Measurements from ENCODE around the gene C1orf53.

C1orf53 gene

DNA sequence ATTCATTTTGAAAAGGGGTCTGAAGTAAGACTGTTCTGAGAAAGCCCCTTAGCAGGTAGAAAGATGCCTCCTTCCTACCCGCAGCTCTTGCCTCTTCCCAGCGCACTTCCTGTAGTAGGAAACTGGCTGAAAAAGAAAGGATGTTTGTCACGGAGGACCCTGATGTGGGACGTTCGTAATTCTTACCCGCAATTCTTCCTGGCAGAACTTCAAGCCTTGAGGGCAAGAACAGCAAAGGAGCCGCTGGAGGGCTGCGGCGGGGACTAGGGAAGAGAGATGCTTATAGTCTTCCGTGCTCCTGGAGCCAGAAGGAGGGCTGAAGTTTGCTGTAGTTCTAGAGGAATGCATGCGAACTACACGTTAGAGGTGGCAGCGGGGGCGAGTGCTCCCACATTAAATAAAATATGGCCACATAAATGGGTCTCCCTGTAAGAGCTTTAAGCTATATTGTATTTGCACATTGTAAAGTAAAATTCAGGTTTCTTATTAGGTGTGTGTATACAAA lies 6.3 kb downstream of the C1orf53 start:
- DNase-seq = no peak

DNA sequence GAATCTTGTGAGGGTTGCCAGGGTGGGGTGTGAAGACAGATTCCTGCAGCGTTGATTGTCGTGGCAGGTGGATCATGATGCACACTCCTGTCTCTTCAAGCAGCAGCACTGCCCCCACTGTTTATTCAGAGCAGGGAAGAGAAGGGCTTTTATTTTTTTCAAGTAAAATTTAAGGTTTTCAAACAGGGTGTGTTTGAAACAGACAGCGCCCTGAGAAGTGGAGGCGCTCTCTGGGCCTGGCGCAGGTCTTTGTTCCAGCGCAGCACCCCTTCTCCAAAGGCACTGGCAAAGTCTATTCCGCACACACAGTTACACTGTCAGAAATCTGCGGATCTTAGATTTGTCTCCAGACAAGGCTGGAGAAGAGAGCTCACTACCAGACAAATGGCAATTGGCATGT lies 7.0 kb downstream of the C1orf53 start:
- DNase-seq = no peak

DNA sequence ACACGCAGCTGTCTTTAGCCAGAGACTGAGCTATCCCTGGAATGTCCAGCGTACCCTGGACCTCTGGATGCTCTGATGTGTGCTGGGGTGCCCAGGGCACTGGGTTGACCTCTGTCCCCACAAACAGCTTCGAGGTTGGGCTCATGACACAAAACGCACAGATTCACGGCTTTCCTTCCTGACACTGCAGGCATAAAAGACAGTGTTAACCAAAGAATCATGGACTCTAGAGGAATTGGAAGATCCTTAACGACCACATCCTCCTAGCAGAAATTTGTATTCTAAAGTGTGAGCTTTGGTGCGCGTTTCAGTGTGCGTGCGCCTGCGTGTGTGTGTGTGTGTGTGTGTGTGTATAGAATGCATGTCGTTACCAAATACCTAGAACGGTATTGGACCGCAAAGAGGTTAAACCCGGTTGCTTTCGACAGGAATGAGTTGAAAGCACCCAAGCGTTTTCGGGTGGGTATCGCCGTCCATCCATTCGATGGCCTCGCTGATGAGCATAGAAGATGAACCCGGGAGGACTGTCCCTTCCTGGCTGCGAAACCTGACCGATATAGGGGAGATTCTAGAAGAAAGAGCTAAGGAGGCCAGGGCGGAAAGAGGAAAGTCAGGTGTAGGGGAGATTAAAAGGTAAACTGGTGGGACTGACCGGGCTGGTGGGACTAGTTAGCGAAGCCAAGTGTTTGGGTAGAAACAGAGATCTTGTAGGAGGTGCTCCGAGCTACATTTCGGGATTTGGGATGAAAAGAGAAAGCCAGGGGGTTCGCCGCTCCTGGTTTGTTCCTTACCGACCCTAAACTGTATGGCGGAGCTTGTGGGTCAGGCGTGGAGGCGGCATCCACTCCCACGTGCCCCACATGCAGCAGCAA lies 7.9 kb downstream of the C1orf53 start:
- no peak for DNase-seq

DNA sequence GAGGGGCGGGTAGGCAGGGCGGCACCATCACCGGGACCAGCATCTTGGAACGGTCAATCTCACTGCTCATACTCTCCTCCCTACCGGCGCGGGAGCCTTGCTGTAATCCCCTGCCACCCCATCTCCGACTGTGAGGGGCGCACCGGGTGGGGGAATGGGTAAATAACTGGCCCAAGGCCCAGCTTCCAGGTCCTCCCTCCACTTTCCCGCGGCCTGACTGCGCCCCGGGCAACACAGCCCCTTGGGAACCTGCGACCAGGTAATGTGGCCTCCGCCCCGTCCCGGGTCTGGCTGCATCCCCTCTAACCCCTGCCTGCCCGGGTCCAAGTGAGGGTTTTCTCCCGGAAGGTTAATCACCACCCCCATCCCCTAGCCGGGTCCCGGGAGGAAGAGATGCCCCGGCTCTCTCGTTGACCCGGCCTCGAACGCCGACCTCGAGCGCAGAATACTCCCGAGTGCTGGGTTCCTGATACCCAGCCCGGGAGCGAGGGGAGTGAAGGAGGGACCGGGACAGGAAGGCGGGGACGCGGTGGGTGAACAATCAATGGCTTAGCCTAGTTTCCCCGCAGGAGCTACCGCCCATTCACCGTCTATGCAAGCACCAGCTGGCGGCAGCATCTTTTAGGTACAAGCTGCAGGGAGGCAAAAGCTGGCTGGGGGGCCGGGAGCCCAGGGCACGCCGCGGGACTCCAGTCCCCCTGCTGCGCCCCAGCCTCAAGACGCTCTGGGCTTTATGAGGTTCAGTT lies 8.9 kb downstream of the C1orf53 start:
- no peak for DNase-seq

DNA sequence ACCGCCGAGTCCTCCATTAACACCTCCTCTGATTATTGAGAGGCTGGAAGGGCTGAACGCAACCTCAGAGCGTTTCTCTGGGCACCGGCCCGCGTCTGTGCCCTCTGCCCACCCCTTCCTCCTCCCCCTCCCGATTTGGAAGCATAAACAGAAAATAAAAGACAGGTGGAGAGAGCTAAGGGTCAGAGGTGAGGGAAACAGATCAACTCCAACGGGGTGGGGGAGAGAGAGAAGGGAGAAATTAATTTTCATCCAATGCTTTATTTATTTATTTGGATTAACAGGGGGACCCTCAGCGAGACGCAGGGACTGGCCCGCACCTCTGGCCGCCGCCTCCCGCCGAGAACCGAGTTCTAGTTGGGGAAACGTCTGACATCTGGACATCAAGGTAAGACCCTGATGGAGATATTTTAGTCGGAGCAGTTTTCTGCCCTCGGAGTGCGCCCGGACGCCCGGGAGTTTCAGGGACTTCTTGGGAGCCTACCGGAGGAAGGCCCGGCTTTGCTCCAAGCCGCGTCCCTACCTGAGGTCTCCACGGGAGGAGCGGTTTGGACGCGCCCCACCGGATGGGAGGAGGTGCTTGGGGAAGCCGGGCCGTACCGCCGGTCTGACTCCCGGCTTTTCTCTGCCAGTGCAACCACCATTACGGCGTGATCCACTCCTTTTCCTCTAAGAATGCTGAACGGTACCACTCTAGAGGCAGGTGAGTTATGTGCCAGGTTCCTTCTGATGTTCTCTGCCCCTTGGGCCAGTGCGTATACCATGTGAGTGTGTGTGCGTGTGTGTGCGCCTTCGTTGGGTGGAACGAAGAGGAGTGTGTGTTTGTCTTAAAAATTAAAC lies 9.6 kb downstream of the C1orf53 start:
- no peak for DNase-seq

DNA sequence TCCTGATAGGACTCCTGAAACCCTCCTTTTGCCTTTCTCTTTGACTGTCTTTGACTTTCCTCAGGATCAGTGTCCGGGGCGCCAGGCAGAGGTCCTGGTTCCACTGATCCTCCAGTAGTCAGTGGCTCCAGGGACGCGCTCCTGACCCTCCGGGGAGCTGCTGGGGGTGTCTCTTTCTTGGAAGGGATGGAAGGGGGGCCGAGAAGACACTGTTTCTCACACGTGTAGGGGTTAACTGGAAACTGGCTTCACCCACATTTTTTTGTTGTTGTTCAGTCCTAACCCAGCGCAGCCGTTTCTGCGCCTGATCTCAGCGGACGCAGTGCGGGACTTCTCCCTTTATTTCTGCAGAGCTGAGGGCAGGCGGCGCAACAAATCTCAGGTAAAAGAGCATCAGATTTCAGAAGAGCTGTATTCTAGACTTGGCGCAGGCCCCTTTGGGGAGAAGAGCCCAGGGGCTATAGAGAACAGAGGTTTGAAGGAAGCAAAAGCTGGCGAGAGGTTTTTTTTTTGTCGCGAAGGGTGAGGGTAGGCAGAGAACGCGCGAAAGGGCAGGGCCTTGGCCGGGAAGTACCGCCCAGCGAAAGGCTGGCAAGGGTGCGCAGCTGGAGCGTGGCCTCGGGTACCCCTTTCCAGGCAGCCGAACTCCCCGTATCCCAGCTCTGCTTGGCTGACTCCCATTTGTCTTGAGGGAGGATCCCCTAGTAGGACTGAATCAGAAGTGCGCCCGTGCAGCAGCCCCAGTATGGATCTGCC lies 10.5 kb downstream of the C1orf53 start:
- DNase-seq = no peak

DNA sequence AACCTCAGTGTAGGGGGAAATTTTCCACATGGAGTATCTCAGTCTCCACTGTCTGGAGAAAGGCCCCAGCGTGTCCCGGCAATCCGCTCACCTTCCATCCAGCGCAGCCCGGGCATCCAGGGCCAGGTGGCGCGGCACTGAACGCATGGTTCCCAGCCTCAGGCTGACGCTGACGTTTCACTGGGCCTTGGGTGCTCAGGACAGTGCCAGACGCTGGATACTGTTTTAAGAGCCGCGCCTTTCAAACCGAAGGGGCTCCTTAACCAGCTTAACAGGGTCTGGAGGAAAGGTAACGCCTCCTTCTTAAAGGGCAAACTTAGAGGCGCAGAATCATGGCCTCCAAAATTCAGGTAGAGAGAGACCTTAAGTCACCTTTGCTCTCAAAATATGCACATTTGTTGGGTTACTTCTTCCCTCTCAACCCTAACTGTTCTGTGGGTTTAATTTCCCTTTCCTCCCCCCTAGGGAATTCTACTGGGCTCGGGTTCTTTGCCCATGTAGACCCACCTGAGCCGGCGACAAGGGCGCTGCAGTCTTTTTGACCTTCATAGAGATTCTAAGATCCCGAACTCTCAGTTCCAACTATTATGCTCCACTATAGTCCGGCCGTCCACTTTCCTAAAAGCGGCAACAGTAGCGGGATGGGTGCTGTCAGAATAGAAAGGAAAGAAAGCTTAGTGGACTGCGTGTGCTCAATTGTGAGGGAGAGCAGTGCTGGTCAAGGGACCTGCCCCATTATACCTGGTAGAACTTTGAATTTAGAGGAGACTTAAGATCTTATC lies 11.3 kb downstream of the C1orf53 start:
- no peak for DNase-seq

DNA sequence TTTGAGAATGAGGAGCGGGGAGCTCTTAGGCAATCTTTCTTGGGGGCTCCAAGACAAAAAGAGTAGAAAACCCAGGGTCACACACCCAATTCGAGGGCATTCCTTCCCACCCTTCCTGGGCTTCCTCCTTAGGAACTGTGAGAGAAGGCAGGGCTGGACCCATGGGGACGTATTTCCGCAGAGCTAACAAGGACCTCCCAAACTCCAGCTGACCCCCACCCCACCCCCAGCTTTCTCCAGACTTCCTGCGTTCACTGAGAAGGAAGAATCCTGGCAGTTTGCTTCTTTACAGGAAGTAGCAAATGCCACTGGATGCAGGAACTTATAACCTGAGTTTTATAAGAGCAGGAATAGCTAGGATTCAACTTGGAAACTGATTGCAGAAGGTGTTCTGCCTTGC lies 12.1 kb downstream of the C1orf53 start:
- DNase-seq = no peak

DNA sequence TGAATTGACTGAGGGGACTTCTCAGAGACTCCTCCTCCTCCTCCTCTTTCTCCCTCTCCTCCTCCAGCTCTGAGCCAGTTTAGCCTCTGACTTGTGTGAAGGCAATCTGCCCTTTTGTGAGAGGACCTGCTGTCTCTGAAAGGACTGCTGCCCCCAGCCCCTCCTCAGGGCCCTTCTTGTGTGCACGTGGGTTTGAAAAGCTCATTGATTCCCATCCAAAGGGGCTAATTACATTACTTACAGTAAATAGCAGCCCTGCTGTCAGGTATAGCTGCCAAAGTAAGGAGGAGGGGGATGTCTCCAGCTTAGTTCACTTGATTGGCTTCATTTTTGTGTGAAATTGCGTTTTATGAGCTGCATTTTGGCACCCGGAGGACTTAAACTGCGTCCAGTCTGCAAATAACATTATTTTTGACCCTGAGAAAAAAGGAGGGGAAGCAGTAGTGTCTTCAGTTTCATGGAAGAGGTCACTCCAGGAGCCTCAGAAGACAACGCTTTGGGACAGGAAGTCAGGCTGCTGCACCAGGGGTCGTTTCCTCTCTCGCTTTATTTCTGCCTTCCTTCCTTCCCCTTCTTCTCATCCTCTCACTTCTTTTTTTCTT lies 12.9 kb downstream of the C1orf53 start:
- no peak for DNase-seq

DNA sequence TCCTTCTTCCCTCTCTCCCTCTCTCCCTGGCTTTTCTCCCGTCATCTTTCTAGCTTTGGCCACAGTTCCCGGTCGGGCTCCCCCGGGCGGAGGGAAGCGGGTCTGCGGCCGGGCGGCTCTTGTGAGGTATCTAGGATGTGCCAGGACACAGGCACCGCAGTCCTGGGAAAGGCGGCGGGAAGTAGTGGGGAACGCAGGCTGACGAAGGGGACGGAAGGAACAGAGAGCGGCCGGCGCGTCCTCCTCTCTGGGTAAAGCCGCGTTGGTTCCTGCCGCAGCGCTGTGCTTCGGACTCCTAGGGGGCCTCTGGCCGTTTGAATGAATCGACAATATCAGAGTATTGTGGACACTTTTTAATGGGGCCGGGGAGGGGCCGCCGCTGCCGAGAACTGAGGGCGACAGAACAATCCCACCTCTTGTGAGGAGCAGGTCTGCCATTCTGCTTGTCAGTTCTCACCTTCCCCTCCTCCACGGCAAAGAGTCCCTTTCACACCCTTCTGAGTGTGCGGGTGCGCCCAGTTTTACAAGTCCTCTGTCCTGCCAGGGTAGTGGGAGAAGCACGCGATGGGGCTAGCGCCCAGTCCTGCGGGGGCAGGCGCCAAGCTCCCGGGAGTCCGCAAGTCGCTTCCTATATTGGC lies 13.6 kb downstream of the C1orf53 start:
- no peak for DNase-seq

DNA sequence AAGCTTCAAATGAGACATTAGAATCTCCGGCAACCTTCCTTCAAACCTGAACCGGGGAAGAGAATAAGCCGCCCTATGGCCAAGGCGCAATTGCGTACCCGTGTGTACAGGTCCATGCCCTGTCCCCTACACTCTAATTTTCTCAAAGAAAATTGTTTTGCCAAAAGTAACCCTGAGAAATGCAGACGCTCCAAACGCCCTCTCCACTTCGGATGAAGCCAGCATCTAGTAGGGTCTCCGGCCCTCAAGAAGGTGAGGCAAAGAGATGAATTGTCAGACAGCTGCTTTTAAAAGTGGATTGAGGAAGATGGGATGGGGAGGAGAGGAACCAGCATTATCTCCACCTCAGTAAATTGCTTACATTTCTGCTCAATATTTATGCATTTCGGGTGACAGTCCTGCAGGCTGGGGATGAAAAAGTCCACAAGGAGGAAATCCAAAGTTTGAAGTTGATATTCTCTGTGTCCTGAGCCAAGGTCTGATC lies 14.1 kb downstream of the C1orf53 start:
- DNase-seq = no peak

DNA sequence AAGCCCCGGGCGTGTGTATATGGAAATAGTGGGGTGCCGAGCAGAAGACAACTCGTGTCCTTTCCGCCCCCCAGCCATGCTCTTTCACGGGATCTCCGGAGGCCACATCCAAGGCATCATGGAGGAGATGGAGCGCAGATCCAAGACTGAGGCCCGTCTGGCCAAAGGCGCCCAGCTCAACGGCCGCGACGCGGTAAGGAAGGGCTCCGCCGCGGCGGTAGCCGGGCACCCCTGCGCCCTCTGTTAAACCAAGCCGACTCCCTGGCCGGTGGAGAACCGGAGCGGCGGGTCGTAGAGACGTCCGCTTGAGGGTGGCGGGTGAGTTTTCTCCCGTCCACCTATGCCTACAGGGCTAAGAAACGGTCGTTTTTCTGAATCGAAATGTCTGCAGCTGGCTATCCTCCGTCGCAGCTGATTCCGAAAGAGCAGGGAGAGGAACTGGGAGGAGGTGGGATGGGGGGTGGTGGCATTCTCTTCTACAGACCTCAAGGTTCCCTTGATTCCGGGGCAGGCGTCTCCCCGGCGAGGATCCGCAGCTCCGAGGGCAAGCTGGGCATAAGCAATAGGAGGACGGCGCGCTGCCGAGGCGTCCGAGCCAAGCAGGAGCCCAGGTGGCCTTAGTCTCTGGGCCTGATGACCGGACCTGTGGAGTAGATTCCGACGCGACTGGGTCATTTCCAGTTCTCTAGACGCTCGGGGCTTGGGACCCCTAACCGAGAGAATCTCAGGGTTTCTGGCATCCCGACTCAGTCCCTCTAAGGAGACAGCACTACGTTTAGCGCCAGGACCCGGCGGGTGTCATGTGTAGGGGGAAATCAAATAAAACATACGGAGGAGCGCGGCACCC lies 15.6 kb downstream of the C1orf53 start:
- DNase-seq = no peak

DNA sequence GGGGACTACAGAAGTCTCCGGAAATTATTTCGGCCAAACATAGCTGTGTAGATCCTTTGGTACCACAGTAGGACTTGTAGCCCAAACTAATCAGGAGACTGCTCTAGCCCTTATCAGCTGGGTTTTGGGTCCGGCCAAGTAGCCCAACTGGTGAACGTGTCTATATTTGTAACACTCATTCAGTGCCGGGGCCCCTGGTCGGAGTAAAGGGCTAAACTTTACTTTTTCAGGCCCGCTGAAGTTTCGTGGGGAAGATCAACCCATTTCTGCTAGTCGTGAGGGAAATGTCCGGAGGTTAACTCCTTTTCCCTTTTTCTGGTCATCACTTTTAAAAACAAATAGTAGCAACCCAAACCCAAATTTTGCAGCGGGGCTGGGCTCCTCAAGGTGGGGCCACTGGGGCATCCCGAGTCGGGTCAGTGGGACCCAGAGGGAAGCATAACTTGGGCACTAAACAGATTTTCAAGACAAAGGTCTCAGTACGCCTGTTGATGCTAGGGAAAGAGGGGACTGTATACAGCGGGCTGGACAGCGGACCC lies 16.4 kb downstream of the C1orf53 start:
- no peak for DNase-seq

DNA sequence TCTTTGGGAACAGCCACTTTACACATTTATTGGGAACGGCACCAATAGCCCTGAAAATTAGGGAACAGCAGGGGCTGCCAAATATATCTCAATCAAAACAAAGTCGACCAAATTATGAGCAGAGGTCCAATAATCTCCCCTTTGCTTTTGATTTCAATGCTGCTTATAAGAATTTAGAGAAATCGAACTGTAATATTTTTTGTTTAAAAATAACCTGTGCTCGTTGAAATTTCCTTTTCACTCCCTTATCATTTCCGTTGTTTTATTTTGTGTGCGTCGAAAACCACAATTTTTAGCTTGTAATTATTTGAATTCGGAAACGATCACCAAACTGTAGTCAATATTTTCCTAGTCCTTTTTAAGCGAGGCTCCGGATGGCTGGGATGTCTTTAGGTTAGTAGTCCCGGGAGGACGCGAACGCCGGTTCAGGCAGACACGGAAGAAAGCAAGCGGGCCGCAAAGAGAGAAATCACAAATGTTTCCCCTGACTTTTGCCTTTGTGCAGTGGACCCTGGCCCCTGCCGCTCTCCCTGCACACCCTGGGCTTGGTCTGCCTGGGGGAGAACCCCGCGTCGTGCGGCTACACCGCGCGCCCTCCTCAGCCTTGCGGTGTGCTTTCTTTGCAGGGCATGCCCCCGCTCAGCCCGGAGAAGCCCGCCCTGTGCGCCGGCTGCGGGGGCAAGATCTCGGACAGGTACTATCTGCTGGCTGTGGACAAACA lies 17.1 kb downstream of the C1orf53 start:
- no peak for DNase-seq

DNA sequence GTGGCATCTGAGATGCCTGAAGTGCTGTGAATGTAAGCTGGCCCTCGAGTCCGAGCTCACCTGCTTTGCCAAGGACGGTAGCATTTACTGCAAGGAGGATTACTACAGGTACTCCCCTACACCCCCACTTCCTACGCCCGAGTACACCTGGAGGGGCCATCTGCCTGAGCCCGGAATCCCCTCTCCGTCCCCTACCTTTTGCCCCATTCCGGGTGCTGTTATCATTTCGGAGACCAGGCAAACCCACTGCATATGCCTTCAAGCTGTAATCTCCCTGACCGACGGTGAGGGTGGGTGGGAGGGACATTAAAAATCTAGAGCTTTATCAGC lies 17.6 kb downstream of the C1orf53 start:
- DNase-seq = no peak

DNA sequence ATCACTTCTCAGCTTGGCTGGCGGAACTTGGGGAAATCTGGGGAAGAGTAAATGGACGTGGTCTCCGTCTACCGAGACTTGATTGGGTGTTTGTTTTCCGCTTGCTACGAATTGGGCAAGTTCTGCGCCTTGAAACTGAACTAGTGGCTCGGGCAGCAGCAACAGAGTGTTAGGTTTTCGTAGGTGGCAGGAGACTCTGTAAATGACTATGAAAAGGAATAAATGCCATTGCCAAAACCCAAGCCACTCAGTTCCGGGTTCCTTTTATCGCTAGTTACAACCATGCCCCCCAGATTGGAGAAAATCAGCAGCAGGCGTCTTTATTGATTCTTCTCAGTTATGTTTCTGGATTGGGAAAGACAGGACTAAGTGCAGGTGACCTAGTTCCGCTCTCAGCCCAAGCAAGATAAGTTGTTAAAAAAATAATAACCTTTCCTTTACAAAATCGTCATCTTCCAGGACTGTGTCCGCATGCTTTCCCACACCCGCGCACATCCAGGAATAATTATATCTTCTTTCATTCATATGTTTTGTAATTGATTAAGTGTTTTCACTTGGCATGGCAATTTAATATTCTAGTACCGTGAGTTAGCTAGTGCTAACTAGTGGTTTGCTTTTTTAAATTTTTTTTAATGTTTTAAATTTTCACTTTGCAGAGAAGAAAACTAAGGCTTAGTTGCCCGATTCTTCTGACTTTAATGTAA lies 18.1 kb downstream of the C1orf53 start:
- DNase-seq = no peak

DNA sequence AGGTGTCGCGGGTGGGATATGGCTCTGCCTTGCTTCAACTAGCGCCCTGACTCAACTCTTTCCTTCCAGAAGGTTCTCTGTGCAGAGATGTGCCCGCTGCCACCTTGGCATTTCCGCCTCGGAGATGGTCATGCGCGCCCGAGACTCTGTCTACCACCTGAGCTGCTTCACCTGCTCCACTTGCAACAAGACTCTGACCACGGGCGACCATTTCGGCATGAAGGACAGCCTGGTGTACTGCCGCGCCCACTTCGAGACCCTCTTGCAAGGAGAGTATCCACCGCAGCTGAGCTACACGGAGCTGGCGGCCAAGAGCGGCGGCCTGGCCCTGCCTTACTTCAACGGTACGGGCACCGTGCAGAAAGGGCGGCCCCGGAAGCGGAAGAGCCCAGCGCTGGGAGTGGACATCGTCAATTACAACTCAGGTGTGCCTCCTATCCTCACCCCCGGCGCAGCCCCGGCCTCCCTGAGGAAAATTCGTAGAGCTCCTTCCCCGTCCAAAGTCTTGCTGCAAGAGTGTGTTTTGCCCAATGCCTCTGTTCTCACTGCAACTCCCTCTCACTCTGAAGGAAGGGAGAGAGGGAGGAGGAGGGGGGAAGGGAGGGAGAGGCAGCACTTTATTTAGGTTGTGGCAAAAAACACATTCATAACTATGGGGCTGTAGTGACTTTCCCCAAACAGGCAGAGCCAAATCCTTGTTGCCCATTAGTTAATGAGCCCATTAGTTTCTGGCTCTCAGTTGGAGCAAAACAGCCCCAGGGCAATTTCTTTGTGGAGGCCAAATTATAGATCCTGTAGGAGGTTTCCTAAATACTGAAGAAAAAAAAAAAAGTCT lies 19.0 kb downstream of the C1orf53 start:
- DNase-seq = no peak
